ENCODE results near the gene RERGL. TPM values are rescaled to one million over a fixed set of nuclear protein-coding genes. Genes with fewer than 3 reads are reported as not detected.

RERGL gene
- total RNA-seq, 1 experiment from 2014 or later, result not detected

GRCh38 chr12:18079541-18080246, 10.3 kb downstream of the RERGL start:
- DNase-seq (ENCODE audit: low read depth, low spot score) (no peak), ATAC-seq (no peak)
- ChIA-PET CTCF (no interaction called here), RAD21 (ENCODE audit: low non-redundant PET in 1 of 2, low total read pairs in 2 of 2, uncharacterized antibody in 2 of 2, unreplicated experiment in 2 of 2) (no interaction called here), POLR2A (no interaction called here)
- no TSS peak for BruUV-seq (replicated peaks)
- Histone ChIP-seq H3K36me3 (ENCODE audit: control insufficient read depth in 1 of 2, insufficient read depth in 2 of 2, low read length in 2 of 2) (no peaks in the 10 kb centered on the region), H4K20me1 (ENCODE audit: insufficient read depth) (no peaks in the 10 kb centered on the region; the same call in 1 of the 2 replicates), H3K9me3 (ENCODE audit: control insufficient read depth in 1 of 2, insufficient read depth in 1 of 2, low read depth in 1 of 2, low read length in 2 of 2) (no peaks in the 10 kb centered on the region), H3K27me3 (ENCODE audit: insufficient read depth, low read length) (no peaks in the 10 kb centered on the region), H3K9me2 (ENCODE audit: insufficient read depth) (no peaks in the 10 kb centered on the region), H3K4me2 (ENCODE audit: low read length) (no peak overlapping the region), H3K4me1 (ENCODE audit: control insufficient read depth in 1 of 2, insufficient read depth in 2 of 2, low read length in 2 of 2) (no peaks in the 10 kb centered on the region), H2AFZ (ENCODE audit: low read depth, low read length, poor library complexity, severe bottlenecking) (no peak overlapping the region), H3K4me3 (replicated peaks in 1 of 2; ENCODE audit: low read depth in 1 of 2, low read length in 2 of 2) (no peak overlapping the region), H3K27ac (ENCODE audit: low read depth, low read length) (no peak overlapping the region), H3K9ac (ENCODE audit: low read length) (no peak overlapping the region), H3K79me2 (ENCODE audit: insufficient read depth, low read length) (no peaks in the 10 kb centered on the region)
- TF ChIP-seq POLR2A (IDR thresholded peaks at IDR 0.05; ENCODE audit: borderline replicate concordance, extremely low read depth, insufficient read depth, insufficient read length) (no peak), EZH2 (IDR thresholded peaks at IDR 0.05) (no peak), TCF7L2 (IDR thresholded peaks at IDR 0.05; ENCODE audit: borderline replicate concordance, extremely low read depth, insufficient read depth, insufficient read length) (no peak), ZFX (IDR thresholded peaks at IDR 0.05) (no peak), REST (IDR thresholded peaks at IDR 0.05; ENCODE audit: low read depth) (no peak), SRF (IDR thresholded peaks at IDR 0.05; ENCODE audit: low read depth) (no peak), ZBTB33 (IDR thresholded peaks at IDR 0.05; ENCODE audit: extremely low read depth, insufficient replicate concordance, low read length) (no peak)
- intact Hi-C loops (cut with micrococcal nuclease), result no loop called here
